Retinal pigment epithelial cell (primary cell): ENCODE data around the gene MMS22L.

Experiments used
- DNase-seq: peaks from one replicate; pipeline ENCODE4 v3.0.0-alpha.2; 2010; ENCODE audit warnings: low read depth
- H3K4me3 ChIP-seq: 2 replicates; pipeline ENCODE4 v1.5.1; 2011; ENCODE audit warnings: mild to moderate bottlenecking, low read length, control low read depth, moderate library complexity
- TF ChIP-seq, protein P1 (sequence below): conservative IDR thresholded peaks from 2 replicates; pipeline ENCODE4 v1.5.1; 2011; ENCODE audit warnings: low read depth, low read length, control low read depth, inconsistent platforms

MMS22L gene

GRCh38 chr6:97111243-97111642 is 171.8 kb downstream of the MMS22L start:
- TF ChIP-seq, protein P1, sequence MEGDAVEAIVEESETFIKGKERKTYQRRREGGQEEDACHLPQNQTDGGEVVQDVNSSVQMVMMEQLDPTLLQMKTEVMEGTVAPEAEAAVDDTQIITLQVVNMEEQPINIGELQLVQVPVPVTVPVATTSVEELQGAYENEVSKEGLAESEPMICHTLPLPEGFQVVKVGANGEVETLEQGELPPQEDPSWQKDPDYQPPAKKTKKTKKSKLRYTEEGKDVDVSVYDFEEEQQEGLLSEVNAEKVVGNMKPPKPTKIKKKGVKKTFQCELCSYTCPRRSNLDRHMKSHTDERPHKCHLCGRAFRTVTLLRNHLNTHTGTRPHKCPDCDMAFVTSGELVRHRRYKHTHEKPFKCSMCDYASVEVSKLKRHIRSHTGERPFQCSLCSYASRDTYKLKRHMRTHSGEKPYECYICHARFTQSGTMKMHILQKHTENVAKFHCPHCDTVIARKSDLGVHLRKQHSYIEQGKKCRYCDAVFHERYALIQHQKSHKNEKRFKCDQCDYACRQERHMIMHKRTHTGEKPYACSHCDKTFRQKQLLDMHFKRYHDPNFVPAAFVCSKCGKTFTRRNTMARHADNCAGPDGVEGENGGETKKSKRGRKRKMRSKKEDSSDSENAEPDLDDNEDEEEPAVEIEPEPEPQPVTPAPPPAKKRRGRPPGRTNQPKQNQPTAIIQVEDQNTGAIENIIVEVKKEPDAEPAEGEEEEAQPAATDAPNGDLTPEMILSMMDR, result no peak
- no peak for DNase-seq
- no peak overlapping the region for H3K4me3 ChIP-seq

DNA sequence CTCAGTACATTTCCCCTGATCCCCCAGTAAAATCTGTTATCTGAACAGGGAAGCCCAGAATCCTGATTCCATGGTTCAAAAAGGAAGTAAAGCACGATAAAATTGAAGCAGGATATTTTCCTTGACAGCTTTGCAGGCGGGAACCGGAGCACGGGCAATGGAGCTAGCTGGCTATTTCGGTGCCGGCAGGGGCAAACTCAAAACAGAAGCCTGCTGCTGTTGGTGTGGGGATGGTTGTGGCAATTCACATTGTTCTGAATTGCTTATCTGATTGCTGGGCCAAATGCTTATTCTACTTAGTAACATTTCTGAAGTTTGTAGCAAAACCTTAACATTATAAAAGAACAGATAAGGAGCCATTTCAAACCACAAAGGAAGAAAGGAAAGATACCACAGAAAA is 172.4 kb downstream of the MMS22L start:
- no peak for DNase-seq
- TF ChIP-seq, protein P1, result no peak
- H3K4me3 ChIP-seq, result no peak overlapping the region

DNA sequence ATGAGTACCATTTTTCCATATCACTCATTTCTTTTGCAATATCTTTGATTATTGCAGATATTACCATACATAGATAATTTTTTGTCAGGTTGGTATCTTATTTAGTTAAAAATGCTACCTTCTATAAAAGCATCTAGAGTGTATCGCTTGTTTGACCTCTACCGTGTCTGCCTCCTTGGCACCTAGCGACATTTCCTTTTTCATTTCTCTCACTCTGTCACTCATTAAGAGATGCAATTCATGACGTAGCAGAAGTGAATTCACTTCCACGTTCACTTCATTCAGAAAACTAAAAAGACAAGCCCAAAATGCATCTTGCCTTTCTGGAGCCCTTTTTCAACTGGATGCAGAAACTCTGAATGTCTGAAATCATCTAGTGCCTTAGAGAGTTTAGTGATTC is 172.9 kb downstream of the MMS22L start:
- no peak overlapping the region for H3K4me3 ChIP-seq
- TF ChIP-seq, protein P1, result no peak
- DNase-seq, result no peak

GRCh38 chr6:97109444-97109843 is 173.6 kb downstream of the MMS22L start:
- TF ChIP-seq, protein P1, result no peak
- H3K4me3 ChIP-seq, result no peak overlapping the region
- DNase-seq, result no peak

DNA sequence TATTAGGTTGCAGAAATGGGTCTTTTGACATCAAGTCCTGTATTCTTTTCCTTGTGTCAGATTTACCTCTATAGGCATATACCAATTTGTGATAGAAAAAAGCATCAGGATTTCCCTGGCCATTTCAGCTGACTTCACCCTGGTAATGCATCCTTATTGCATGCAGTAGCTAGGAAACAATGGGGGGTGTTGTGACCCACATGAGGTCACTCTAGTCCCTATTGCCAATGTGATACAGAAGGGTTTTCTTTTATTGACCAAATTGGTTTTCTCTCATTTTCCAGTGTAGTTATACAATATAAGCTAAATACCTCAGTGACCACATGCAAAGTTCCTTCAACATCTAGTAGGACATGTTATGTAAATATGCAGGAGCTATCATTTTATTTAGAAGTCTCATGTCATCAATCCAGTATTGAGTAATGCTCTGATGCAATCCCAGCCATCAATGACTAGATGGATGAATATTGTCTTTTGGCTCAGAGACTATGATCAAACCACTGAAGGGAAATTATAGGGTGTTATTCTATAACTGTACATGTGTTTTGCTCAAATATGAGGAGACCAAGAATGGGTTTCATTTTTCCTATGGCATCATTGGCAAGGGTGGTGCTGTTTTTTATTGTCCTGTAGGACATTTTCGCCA is 180.7 kb downstream of the MMS22L start:
- no peak overlapping the region for H3K4me3 ChIP-seq
- DNase-seq, result no peak
- TF ChIP-seq, protein P1, result no peak

- no peak overlapping the region for H3K4me3 ChIP-seq
- TF ChIP-seq, protein P1, result no peak
- no peak for DNase-seq
Observed at GRCh38 chr6:97100696-97101095, 182.3 kb downstream of the MMS22L start.

GRCh38 chr6:97097068-97098047 is 185.7 kb downstream of the MMS22L start:
- no peak for DNase-seq
- H3K4me3 ChIP-seq, result no peak overlapping the region
- TF ChIP-seq, protein P1, result no peak
